Cortex of kidney (tissue), 1 donor: Measurements from ENCODE around the gene ADAM12.

Experiments used
- DNase-seq: peaks from one replicate; lab custom pipeline; 2025; lab: John Stamatoyannopoulos, UW

Gene ADAM12

GRCh38 chr10:126114884-126115555 is 273.3 kb downstream of the ADAM12 start:
- no peak for DNase-seq

DNA sequence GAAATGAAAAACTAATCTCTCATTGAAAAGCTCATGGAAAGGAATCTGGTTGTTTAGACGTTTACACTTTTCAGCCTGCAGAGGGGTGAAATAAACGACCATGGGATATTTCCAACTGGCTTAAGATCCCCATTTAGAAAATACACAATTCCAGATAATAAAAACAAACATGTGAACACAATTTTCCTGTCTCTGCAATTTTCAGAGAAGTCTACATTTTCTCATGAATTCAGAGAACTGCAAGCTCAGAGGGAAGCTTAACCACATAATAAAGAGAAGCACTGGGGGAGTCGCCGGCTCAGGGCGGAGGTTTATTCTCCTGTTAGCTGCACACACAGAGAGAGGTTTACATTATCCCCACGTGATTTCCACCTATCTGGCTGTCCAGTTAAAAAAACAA is 276.8 kb downstream of the ADAM12 start:
- no peak for DNase-seq

- no peak for DNase-seq
These were observed 277.6 kb downstream of the ADAM12 start for GRCh38 chr10:126110489-126111180.

DNA sequence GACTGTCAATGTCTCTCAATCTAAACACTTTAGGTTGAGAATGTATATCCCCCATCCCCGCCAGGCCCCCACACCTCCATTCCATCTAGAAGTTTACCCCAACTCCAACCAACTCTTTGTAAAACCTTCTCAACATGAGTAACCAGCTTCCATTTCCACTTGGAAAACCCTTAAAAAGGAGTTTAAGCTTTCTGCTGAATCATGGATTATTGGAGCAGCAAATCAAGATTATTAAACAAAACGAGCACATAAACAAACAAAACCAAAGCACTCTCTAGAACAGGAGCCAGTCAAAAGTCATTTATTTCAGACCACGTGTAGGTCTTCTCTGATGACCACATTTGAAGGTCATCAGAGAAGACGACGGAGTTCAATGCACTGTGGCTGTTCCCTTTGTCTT is 278.4 kb downstream of the ADAM12 start:
- no peak for DNase-seq

DNA sequence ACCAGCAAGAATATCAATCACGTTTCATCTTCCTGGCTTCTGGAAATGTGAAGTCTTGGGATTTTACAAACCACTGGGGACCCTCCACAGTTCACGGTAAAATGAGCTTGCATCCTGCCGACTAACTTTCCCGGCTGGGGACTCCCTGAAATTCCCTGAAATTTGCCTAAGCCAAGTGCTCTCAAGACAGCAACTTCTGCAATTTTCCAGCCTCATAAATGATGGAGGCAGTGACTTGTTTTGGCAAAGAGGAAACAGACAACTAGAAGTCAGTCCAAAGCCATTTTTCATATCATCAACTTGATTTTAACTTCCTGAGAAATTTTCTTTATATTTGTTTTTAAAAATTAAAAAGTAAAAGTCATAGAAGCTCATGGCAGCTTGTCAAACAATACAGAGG is 279.6 kb downstream of the ADAM12 start:
- no peak for DNase-seq

- no peak for DNase-seq
These were observed 283.5 kb downstream of the ADAM12 start for GRCh38 chr10:126104767-126105166.

- no peak for DNase-seq
These were observed 285.6 kb downstream of the ADAM12 start for GRCh38 chr10:126102636-126103035.

DNA sequence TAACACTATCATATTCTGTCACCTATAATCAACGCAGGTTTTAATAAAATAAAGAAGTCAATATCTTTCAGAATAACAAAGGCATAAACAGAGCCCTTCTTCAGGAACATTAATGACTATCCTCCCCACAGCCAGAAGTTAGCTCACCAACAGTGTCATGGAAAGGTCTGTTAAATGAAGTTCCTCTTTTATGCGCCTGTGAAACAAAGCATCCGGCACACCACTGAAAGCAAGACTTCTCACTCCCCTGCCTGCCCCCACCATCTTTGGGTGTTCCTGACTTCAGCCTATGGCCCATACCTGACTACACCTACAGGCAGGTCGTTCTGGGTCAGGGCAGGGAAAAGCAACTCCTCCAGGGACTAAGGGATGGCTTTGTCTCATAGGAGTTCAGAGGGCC is 286.5 kb downstream of the ADAM12 start:
- no peak for DNase-seq

- no peak for DNase-seq
These were observed 287.0 kb downstream of the ADAM12 start for GRCh38 chr10:126101325-126101724.

DNA sequence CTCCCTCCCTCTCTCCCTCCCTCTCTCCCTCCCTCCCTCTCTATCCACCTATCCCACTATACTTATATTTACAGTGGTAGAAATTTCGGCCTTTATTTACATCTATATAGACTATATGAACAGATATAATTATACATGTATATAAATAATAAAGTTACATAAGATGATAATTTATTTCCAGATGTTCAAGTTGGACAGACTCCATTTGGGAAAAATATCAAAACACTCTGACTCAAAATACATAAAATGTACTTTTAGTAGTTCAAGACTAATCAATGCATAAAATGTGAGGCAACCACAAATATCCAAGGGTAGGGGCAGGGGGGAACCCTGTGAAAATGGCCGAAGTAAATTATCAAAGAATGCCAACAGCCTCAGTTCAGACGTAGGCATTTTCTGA is 288.9 kb downstream of the ADAM12 start:
- no peak for DNase-seq

DNA sequence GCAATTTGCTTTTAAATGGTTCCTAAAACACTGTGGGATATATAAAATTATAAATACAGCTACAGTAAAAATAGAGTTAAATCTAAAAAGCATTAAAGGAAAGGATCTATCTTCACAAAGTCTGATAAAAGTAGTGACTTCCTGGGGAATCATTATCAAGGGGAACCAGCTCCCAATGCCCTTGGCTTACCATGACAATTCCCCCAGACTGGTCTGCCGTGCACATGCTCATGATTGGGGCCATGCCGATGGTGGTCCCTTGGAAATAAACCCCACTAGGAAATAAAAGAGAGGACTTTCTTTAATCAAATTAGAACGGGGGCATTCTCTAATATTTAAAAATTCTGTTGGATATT is 290.1 kb downstream of the ADAM12 start:
- no peak for DNase-seq

DNA sequence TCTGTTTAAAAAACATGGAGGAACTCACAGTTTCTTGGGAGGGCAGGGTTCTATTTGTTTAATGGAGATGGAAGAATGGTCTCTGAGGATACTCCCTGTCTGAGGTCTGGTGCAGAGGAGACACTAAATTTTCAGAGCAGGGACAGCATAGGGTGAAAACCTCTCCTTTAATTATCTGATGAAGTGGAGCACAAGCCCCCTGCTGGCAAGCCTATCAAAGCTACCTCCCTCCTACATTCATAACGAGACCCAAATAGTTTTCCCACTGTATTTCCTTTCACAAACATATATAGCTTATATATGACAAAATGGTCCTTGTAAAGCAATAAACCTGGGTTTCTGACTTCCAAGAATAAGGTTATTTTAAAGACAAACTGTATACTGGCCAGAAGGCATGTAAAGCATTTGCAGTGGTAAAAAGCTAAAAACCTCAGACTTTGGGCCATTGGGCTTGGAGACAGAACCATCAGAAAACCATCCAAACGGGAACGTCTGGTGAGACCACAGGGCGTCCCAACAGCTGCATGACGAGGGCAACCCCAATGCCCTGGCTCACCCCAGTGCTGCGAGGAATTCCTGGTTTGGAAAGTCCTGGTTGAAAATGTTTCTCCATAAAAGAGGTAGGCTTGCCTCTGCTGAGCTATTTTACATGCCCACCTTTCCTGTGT is 290.6 kb downstream of the ADAM12 start:
- no peak for DNase-seq

GRCh38 chr10:126094537-126094936 is 293.7 kb downstream of the ADAM12 start:
- DNase-seq = no peak

- DNase-seq = no peak
These were observed 295.7 kb downstream of the ADAM12 start for GRCh38 chr10:126092366-126093215.

- no peak for DNase-seq
These were observed 297.2 kb downstream of the ADAM12 start for GRCh38 chr10:126090911-126091728.

DNA sequence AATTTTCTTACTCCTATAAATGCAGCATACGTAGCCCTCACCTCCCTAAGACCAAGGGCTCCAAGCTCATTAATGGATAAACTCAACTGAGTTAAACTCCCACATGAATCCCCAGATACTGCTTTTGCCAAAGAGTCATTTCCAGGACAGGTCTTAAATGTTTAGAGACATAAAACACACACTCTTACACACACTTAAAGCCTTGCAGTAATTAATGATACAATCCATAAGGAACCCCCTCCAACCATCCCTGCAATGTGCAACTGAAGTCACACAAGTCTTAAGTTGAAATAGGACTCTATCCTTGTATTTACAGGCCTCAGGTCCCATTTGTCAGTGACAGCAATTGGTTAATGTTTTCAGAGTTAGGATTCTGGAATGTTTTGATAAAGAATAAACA is 297.8 kb downstream of the ADAM12 start:
- DNase-seq = no peak

GRCh38 chr10:126087796-126088505 is 300.3 kb downstream of the ADAM12 start:
- no peak for DNase-seq

- no peak for DNase-seq
These were observed 301.1 kb downstream of the ADAM12 start for GRCh38 chr10:126087153-126087680.

DNA sequence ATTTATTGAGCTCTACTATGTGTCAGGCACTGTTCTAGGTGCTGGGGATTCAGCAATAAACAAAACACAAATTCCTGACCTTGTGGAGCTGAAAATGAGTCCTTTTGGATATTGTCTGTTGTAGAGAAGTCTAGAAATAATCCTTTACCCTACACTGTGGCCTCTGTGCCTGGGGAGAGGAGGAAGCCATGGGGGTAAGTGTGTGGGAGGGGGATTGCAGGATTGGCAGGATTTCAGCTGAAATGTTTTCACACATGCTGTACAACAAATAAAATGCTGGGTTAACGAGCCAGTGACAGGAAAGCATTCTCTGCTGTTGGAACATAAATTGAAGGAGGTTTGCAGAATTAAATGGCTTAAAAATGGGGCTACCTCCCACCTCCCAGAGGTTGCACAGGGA is 302.5 kb downstream of the ADAM12 start:
- no peak for DNase-seq

GRCh38 chr10:126084369-126084768 is 303.9 kb downstream of the ADAM12 start:
- no peak for DNase-seq

- DNase-seq = no peak
These were observed 305.3 kb downstream of the ADAM12 start for GRCh38 chr10:126083009-126083408.
